CD4-positive, alpha-beta T cell treated with Interleukin-21 for 1 hour (primary cell): ENCODE measurements around the gene LY6G5C.
A peak's percentile ranks its signal among the peaks of the same experiment; 100 is the strongest.

Experiments used
- DNase-seq: peaks from one replicate; pipeline ENCODE4 v3.0.0-alpha.2; 2020

Gene LY6G5C

GRCh38 chr6:31660381-31661261 is 20.2 kb downstream of the LY6G5C start, which contains the start of gene C6orf47:
Gene C6orf47, minus strand, starts transcription at chr6:31660778. Its CDS starts 831 bp downstream, at chr6:31659947.
- peak; percentile 76 for DNase-seq

GRCh38 chr6:31659649-31660380 is 21.1 kb downstream of the LY6G5C start:
- peak; percentile 46 for DNase-seq

- no peak for DNase-seq
Measured at GRCh38 chr6:31658983-31659648, 21.8 kb downstream of the LY6G5C start.

DNA sequence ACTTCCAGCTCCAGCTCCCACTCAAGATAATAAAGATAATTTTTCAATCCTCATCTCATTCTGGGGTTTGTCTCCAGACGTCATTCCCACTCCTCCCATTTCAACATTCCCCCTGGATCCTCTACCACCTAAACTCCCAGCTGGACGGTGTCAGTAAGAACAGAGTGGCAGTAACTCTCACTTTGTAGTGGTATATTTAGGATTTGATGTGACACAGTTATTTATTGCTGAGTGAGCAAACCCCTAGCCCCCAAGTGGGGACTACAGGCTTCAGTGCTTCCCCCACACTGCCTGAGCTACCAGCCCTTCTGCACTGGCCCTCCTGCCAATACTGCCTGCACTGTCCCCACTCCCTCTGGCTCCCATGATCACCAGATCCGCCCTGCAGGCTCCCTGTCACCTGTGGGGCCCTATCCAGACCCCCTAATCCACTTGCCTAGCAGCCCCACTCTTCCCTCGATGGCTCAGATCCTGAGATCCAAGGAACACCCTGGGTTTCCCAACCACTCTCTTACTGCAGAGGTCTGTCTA is 22.6 kb downstream of the LY6G5C start:
- DNase-seq: no peak

DNA sequence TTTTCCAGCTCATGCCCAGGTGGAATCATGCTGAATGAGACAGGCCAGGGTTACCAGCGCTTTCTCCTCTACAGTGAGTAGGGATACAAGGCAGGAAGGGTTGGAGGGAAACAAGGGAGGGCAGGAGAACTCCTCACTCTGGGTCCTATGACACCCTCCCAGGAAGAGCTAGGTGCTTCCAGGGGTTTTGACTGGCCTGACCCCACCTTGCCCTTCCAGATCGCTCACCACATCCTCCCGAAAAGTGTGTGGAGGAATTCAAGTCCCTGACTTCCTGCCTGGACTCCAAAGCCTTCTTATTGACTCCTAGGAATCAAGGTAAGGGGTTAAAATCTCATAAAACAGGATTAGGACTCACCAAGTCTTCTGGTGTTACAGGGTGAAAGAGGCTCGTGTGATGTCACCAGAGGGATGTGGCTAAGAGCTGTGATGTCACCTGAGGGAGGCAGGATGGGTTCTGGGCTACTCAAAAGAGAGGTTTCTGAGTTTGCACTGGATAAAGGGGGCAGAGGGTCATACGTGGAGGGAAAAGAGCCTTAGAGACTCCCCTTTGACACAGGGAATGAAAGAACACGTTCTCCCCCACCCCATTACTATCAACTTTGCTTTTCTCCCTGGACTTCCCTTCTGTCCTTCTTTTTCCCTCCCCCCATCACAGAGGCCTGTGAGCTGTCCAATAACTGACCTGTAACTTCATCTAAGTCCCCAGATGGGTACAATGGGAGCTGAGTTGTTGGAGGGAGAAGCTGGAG is 23.3 kb downstream of the LY6G5C start:
- peak; percentile 39 for DNase-seq

DNA sequence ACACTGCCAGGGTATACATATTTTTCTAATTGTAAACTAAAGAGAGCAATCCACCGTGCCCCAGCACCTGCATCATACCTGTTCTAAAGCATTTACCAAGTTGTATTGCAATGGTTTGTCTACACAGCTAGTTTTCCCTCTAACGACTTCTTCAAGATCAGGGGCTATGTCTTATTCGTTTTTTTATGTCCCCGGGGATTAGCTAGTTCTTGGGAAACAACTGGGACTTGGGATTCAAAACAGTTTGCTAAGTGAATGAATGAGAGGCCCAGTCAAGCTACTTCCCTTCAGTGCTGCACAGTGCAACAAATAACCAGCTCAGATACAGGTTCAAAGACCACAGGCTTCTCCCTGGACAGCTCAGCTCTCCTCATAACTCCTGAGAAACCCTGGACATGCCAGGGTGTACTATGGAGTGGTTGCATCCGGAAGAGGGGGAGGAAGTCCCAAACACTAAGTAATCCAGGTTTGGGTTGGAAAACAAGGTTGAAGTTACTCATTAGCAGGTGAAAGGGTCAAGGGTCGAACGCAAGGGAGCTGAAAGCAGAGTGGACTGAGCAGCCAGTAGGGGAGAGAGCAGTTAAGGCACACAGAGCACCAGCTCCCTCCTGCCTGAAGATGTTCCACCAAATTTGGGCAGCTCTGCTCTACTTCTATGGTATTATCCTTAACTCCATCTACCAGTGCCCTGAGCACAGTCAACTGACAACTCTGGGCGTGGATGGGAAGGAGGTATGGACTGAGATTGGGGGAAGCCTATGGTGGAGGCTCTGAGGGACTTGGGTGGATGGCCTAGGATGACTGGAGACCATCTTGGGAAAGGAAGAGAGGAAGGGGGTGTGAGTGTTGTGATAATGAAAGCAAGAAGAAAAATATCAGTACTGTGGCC is 25.3 kb downstream of the LY6G5C start, which contains the start of gene APOM:
Gene APOM, plus strand, starts transcription at position 546 of the 889 bp plus-strand sequence. Its CDS starts 73 bp downstream, at position 619.
- DNase-seq: no peak

GRCh38 chr6:31654574-31655348 is 26.1 kb downstream of the LY6G5C start:
- no peak for DNase-seq

- no peak for DNase-seq
Measured at GRCh38 chr6:31652925-31653724, 27.7 kb downstream of the LY6G5C start.

- no peak for DNase-seq
Measured at GRCh38 chr6:31651602-31652191, 29.2 kb downstream of the LY6G5C start.

GRCh38 chr6:31645325-31645724 is 35.5 kb downstream of the LY6G5C start:
- no peak for DNase-seq

DNA sequence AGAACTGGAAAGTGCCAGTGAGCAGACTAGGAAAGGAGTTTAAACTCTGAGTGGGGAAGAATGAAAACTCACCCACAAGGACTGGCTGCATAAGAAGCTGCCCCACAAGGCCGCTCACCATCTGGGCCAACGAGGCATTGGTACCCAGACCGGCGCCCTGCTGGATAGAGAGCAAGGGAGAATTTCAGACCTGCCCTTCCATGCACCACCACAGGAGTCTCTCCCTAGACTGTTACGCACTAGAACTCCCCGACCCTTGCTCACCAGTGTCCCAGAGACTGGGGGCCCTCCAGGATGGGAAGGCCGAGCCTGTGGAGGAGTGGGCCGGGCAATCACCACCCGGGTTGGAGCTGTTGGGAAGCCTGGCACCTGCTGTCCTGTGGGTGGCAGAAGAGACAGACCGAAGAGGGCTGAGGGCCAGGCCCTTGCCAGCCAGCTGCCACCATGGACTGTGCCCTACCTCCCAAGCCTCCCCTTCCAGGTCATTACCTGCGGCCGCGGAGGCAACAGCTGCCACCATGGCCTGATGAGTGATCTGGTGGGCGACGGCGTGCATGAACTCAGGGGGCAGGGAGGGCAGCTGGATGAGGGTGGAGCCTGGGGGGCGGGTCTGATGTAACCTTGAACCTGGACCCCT is 36.9 kb downstream of the LY6G5C start:
- no peak for DNase-seq

- DNase-seq: no peak
Measured at GRCh38 chr6:31642798-31643570, 37.9 kb downstream of the LY6G5C start.

GRCh38 chr6:31641370-31641769 is 39.5 kb downstream of the LY6G5C start:
- DNase-seq: no peak

- no peak for DNase-seq
Measured at GRCh38 chr6:31640612-31641011, 40.3 kb downstream of the LY6G5C start.

- no peak for DNase-seq
Measured at GRCh38 chr6:31639449-31639861, 41.4 kb downstream of the LY6G5C start.

DNA sequence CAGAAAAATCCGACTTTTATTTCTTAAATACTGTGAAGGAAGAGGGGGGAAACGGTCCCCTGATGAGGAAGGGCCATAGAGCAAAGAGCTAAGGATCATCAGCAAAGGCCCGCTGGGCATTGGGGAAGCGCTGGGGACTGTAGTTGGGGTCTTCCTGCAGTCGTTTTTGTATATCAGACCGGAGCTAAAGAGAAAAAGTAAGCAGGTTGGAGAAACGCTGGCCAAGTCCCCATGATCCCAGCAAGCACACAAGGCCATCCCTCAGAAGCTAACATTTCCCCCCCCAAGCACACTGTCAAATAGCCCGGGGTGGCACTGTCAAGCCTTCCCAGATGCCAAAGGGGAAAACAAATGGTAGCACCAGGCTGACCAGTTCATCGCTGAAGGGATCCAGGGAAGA is 41.8 kb downstream of the LY6G5C start:
- no peak for DNase-seq

DNA sequence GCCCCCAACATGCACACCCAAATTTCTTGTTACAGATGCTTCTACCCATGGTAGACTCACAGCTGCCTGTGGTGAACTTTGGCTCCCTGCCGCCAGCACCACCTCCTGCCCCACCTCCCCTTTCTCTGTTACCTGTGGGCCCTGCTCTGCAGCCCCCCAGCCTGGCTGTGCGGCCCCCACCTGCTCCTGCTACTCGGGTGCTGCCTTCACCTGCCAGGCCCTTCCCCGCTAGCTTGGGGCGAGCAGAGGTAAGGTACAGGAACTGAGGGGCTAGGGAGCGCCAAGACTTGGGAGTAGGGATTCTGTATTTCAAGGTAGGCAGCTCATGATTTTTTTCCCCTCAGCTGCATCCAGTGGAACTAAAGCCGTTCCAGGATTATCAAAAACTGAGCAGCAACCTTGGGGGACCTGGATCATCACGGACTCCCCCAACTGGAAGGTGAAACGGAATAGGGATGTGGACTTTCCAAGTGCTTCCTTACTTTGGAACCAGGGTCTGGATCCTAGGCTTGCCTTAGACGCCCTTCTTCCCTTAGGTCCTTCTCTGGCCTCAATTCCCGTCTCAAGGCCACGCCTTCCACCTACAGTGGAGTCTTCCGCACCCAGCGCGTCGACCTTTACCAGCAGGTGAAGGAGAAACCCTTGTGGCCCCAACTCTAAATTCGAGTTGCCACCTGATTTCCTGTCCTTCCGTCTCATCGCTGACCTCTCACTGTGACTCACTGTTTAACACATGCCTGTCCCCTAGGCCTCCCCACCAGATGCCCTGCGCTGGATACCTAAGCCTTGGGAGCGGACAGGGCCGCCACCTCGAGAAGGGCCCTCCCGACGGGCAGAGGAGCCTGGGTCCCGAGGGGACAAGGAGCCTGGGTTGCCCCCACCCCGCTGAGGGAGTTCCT is 43.9 kb downstream of the LY6G5C start:
- DNase-seq: no peak
